Ishikawa (cell line): ENCODE results near the gene KRT37.

Experiments used
- CEBPB ChIP-seq: IDR thresholded peaks from 2 replicates; pipeline ENCODE4 v1.6.1; 2012
- EP300 ChIP-seq: IDR thresholded peaks from 2 replicates; pipeline ENCODE4 v1.6.1; 2012; ENCODE audit warnings: borderline replicate concordance
- FOXM1 ChIP-seq: IDR thresholded peaks from 2 replicates; pipeline ENCODE4 v1.6.1; 2012; ENCODE audit warnings: low read depth, borderline replicate concordance
- MAX ChIP-seq: IDR thresholded peaks from 2 replicates; pipeline ENCODE4 v1.6.1; 2012
- TCF12 ChIP-seq: IDR thresholded peaks from 2 replicates; pipeline ENCODE4 v1.6.1; 2012; ENCODE audit warnings: low read depth
- TEAD4 ChIP-seq: IDR thresholded peaks from 2 replicates; pipeline ENCODE4 v1.6.1; 2012

DNA sequence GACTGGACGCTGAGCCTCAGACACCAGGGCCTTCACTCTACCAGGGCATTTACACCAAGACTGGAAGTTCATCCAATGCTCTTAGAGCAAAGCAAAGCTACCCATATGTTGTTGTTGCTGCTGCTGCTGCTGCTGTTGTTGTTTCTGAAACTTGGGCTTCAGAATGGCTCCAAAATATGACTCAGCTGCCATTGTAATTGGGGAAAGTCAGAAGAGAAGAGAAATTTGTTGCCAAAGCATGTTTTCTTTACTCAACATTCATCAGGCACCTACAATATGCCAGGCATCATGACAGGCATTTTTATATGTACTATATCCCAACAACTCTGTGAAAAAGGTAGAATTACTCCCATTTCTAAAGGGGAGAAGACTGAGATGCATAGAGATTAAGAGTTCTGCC is 30.9 kb upstream of the KRT37 start:
- TF ChIP-seq CEBPB: no peak
- no peak for TF ChIP-seq TCF12
- TF ChIP-seq TEAD4: no peak
- no peak for TF ChIP-seq FOXM1
- no peak for TF ChIP-seq EP300
- no peak for TF ChIP-seq MAX
